H1 (cell line): Measurements from ENCODE around the gene CDC42BPB. TPM values are rescaled to one million over a fixed set of nuclear protein-coding genes. Genes with fewer than 3 reads are reported as not detected.

ENCODE experiments used
- CTCF ChIA-PET: fragments of 300-600 bp; sonication (Branson Sonifier 250); formaldehyde crosslinking; loops from one replicate; lab custom pipeline; 2021; ENCODE audit not compliant: partially characterized antibody; lab: Charles Lee
- POLR2A ChIA-PET: fragments of 300-600 bp; sonication (Branson Sonifier 250); formaldehyde crosslinking; loops from one replicate; lab custom pipeline; 2021; ENCODE audit warnings: inconsistent platforms; ENCODE audit not compliant: partially characterized antibody; lab: Charles Lee
- DNase-seq, 2 experiments: peaks; one replicate each; pipeline versions ENCODE4 v3.0.0 to v3.0.0-alpha.2; 2010 to 2022; ENCODE audit warnings: low spot score in 2 of 2, low read depth in 1 of 2, mixed read lengths in 1 of 2
- FAIRE-seq: peaks from 2 replicates; lab custom pipeline; 2011; peaks lifted over from hg19 to GRCh38; lab: Jason Lieb, UNC
- H2AFZ ChIP-seq: 2 replicates; pipeline ENCODE4 v1.8.1; 2012; ENCODE audit warnings: low read length, inconsistent platforms
- H2AK5ac ChIP-seq: 2 replicates; pipeline ENCODE4 v1.6.1; 2013; ENCODE audit warnings: low read depth, low read length
- H2BK120ac ChIP-seq: replicated peaks from 2 replicates; pipeline ENCODE3; 2013; ENCODE audit warnings: low read depth, low read length, inconsistent platforms
- H2BK12ac ChIP-seq: 2 replicates; pipeline ENCODE4 v1.6.1; 2013; ENCODE audit warnings: low read depth, low read length
- H2BK15ac ChIP-seq: 2 replicates; pipeline ENCODE4 v1.6.1; 2013; ENCODE audit warnings: low read length
- H2BK20ac ChIP-seq: 2 replicates; pipeline ENCODE4 v1.6.1; 2013; ENCODE audit warnings: low read length
- H2BK5ac ChIP-seq: 2 replicates; pipeline ENCODE4 v1.6.1; 2013; ENCODE audit warnings: low read depth, low read length
- H3K14ac ChIP-seq: 2 replicates; pipeline ENCODE4 v1.6.1; 2013; ENCODE audit warnings: inconsistent platforms; ENCODE audit not compliant: insufficient read length
- H3K18ac ChIP-seq: 2 replicates; pipeline ENCODE4 v1.6.1; 2013; ENCODE audit warnings: low read length; ENCODE audit errors: extremely low read depth
- H3K23ac ChIP-seq: 2 replicates; pipeline ENCODE4 v1.6.1; 2013; ENCODE audit warnings: inconsistent platforms; ENCODE audit not compliant: insufficient read length
- H3K23me2 ChIP-seq: 2 replicates; pipeline ENCODE4 v1.6.1; 2013; ENCODE audit warnings: low read depth, low read length
- H3K27ac ChIP-seq: 2 replicates; pipeline ENCODE4 v1.6.1; 2011; ENCODE audit warnings: low read depth, low read length, inconsistent platforms
- H3K27me3 ChIP-seq, 4 experiments: replicated peaks in 1 of 4; 1 replicate in 1 of 4; 2 replicates in 3 of 4; pipeline versions ENCODE4 v1.6.1 to v1.8.1; 2011 to 2013; ENCODE audit warnings: low read length in 3 of 4, mild to moderate bottlenecking in 3 of 4, inconsistent platforms in 2 of 4, mixed read lengths in 2 of 4, moderate library complexity in 1 of 4; ENCODE audit not compliant: control insufficient read depth in 3 of 4, insufficient read depth in 3 of 4; ENCODE audit errors: extremely low read depth in 1 of 4
- H3K36me3 ChIP-seq, 4 experiments: 2 replicates each; pipeline versions ENCODE4 v1.6.1 to v1.8.1; 2011 to 2013; ENCODE audit warnings: mild to moderate bottlenecking in 4 of 4, low read length in 3 of 4, moderate library complexity in 2 of 4, control low read depth in 1 of 4, inconsistent platforms in 1 of 4; ENCODE audit not compliant: insufficient read depth in 4 of 4, control insufficient read depth in 2 of 4
- H3K4ac ChIP-seq: replicated peaks from 2 replicates; pipeline ENCODE3; 2013; ENCODE audit warnings: low read length, low read depth, mixed read lengths, inconsistent platforms; ENCODE audit not compliant: insufficient read length
- H3K4me1 ChIP-seq, 4 experiments: replicated peaks in 1 of 4; 1 replicate in 1 of 4; 2 replicates in 3 of 4; pipeline versions ENCODE4 v1.6.1 to v1.8.1; 2011 to 2013; ENCODE audit warnings: low read length in 3 of 4, inconsistent platforms in 2 of 4, mixed read lengths in 1 of 4; ENCODE audit not compliant: insufficient read depth in 4 of 4, control insufficient read depth in 3 of 4
- H3K4me2 ChIP-seq, 2 experiments: 2 replicates each; pipeline versions ENCODE4 v1.6.1 to v1.8.1; 2011 to 2013; ENCODE audit warnings: low read depth in 2 of 2, low read length in 2 of 2, control low read depth in 1 of 2, inconsistent platforms in 1 of 2, mild to moderate bottlenecking in 1 of 2; ENCODE audit not compliant: insufficient read depth in 1 of 2
- H3K4me3 ChIP-seq, 4 experiments: fragments of 200-600, 300-600 bp in 1 of 4; sonication (generic), shearing (Covaris generic), sonication (Bioruptor Twin) in 1 of 4; 2 replicates each; pipeline versions ENCODE4 v1.5.1 to v1.8.1; 2011 to 2016; ENCODE audit warnings: low read length in 4 of 4, low read depth in 3 of 4, control low read depth in 2 of 4, inconsistent platforms in 2 of 4, mild to moderate bottlenecking in 2 of 4, mixed read lengths in 1 of 4, moderate library complexity in 1 of 4; ENCODE audit not compliant: insufficient read depth in 2 of 4; ENCODE audit errors: extremely low read depth in 1 of 4
- H3K56ac ChIP-seq: replicated peaks from 2 replicates; pipeline ENCODE3; 2013; ENCODE audit warnings: low read depth, mild to moderate bottlenecking, mixed read lengths, low read length, inconsistent platforms; ENCODE audit not compliant: insufficient read length
- H3K79me1 ChIP-seq: 2 replicates; pipeline ENCODE4 v1.6.1; 2013; ENCODE audit warnings: low read depth, low read length, control low read depth
- H3K79me2 ChIP-seq, 2 experiments: 2 replicates each; pipeline versions ENCODE4 v1.6.1 to v1.8.1; 2012 to 2013; ENCODE audit warnings: low read length in 2 of 2, mild to moderate bottlenecking in 2 of 2, inconsistent platforms in 1 of 2; ENCODE audit not compliant: insufficient read depth in 2 of 2, control insufficient read depth in 1 of 2
- H3K9ac ChIP-seq, 4 experiments: replicated peaks in 1 of 4; 1 replicate in 1 of 4; 2 replicates in 3 of 4; pipeline versions ENCODE4 v1.6.1 to v1.8.1; 2011 to 2013; ENCODE audit warnings: low read depth in 3 of 4, low read length in 3 of 4, control low read depth in 2 of 4, mild to moderate bottlenecking in 2 of 4, moderate library complexity in 2 of 4, inconsistent platforms in 1 of 4; ENCODE audit errors: extremely low read depth in 1 of 4
- H3K9me3 ChIP-seq, 2 experiments: 2 replicates each; pipeline versions ENCODE4 v1.6.1 to v1.8.1; 2012 to 2013; ENCODE audit warnings: mild to moderate bottlenecking in 2 of 2, moderate library complexity in 2 of 2, control low read depth in 1 of 2, inconsistent platforms in 1 of 2, low read depth in 1 of 2, low read length in 1 of 2, mixed read lengths in 1 of 2; ENCODE audit not compliant: insufficient read depth in 2 of 2
- H4K20me1 ChIP-seq, 2 experiments: replicated peaks in 1 of 2; 2 replicates each; pipeline versions ENCODE3 to v1.8.1; 2011 to 2013; ENCODE audit warnings: inconsistent platforms in 2 of 2, low read length in 2 of 2, mild to moderate bottlenecking in 1 of 2; ENCODE audit not compliant: insufficient read depth in 2 of 2, control insufficient read depth in 1 of 2
- H4K5ac ChIP-seq: 2 replicates; pipeline ENCODE4 v1.6.1; 2013; ENCODE audit warnings: low read length, low read depth, mixed read lengths, inconsistent platforms; ENCODE audit not compliant: insufficient read length
- H4K8ac ChIP-seq: 2 replicates; pipeline ENCODE4 v1.8.0; 2013; ENCODE audit warnings: mild to moderate bottlenecking, moderate library complexity, low read length, inconsistent platforms; ENCODE audit not compliant: insufficient read depth; ENCODE audit errors: extremely low read depth
- H4K91ac ChIP-seq: replicated peaks from 2 replicates; pipeline ENCODE3; 2013; ENCODE audit warnings: low read length, mixed read lengths, inconsistent platforms; ENCODE audit not compliant: insufficient read length
- ASH2L ChIP-seq: fragments of 200-600, 300-600 bp; sonication (generic); IDR thresholded peaks from one replicate; pipeline ENCODE4 v1.7.1; 2017; ENCODE audit warnings: low read length
- BACH1 ChIP-seq: IDR thresholded peaks from 2 replicates; pipeline ENCODE4 v1.6.1; 2012; ENCODE audit warnings: low read length, improper control_type of control experiment
- HDAC6 ChIP-seq: IDR thresholded peaks from one replicate; pipeline ENCODE4 v1.7.1; 2012; ENCODE audit warnings: low read depth, mild to moderate bottlenecking, inconsistent platforms, low read length, moderate library complexity
- JUN ChIP-seq: IDR thresholded peaks from 2 replicates; pipeline ENCODE4 v1.6.1; 2011; ENCODE audit warnings: low read depth, mild to moderate bottlenecking, improper control_type of control experiment, low read length
- MAFK ChIP-seq: IDR thresholded peaks from 2 replicates; pipeline ENCODE4 v1.6.1; 2012; ENCODE audit warnings: low read depth, mild to moderate bottlenecking, improper control_type of control experiment, low read length
- SIRT6 ChIP-seq: IDR thresholded peaks from one replicate; pipeline ENCODE4 v1.7.1; 2012; ENCODE audit warnings: low read length, inconsistent platforms
- SIX5 ChIP-seq: IDR thresholded peaks from 2 replicates; pipeline ENCODE4 v1.6.1; 2011; ENCODE audit warnings: mild to moderate bottlenecking, low read depth, low read length
- SP1 ChIP-seq: IDR thresholded peaks from 2 replicates; pipeline ENCODE4 v1.6.1; 2011; ENCODE audit warnings: low read depth, low read length
- SUZ12 ChIP-seq: fragments of 200-600 bp; sonication (generic); IDR thresholded peaks from 2 replicates; pipeline ENCODE4 v1.6.1; 2012; ENCODE audit warnings: mild to moderate bottlenecking, inconsistent platforms, low read length, moderate library complexity, mixed read lengths
- TBP ChIP-seq: IDR thresholded peaks from 2 replicates; pipeline ENCODE4 v1.6.1; 2011; ENCODE audit warnings: low read depth, low read length, improper control_type of control experiment
- YY1 ChIP-seq: IDR thresholded peaks from 2 replicates; pipeline ENCODE4 v1.6.1; 2011; ENCODE audit warnings: low read depth, mild to moderate bottlenecking, low read length
- WGBS, 2 experiments: shearing (Covaris generic) in 1 of 2; methylation state at CpG; one replicate each; pipeline versions ENCODE4 v1.1.6 to v1.1.7; 2013 to 2015; ENCODE audit warnings: low lambda C conversion rate in 2 of 2, mixed read lengths in 2 of 2, inconsistent platforms in 1 of 2, low coverage in 1 of 2, missing lambda C conversion rate in 1 of 2; ENCODE audit not compliant: insufficient replicate concordance in 2 of 2, insufficient coverage in 1 of 2, insufficient read length in 1 of 2; ENCODE audit errors: extremely low coverage in 1 of 2, missing lambda C conversion rate in 1 of 2; 5-methylcytosine and 5-hydroxymethylcytosine counted together
- polyA plus RNA-seq, 7 experiments: library from polyadenylated mRNA; depleted of rRNA in 3 of 7; stranded (reverse) in 5 of 7; unstranded in 2 of 7; fragments of >200 nt in 5 of 7; fragments of 200-250 nt in 2 of 7; gene quantifications; 1 replicate in 5 of 7; 2 replicates in 1 of 7; 4 replicates in 1 of 7; pipeline versions ENCODE4 v1.2.1 to v1.2.3, GENCODE V29; 2011 to 2013; ENCODE audit warnings: missing spikeins in 2 of 7, mixed read lengths in 2 of 7
- total RNA-seq: library from RNA; stranded (reverse); fragmentation: NEBNext Ultra II Directional; extraction: Animal tissue kit (Norgen Biotek cat#: 25700); gene quantifications from 2 replicates; pipeline ENCODE4 v1.2.1, GENCODE V29; 2021
- TF ChIP-seq, protein P1 (sequence below), 3 experiments: IDR thresholded peaks; 1 replicate in 2 of 3; 2 replicates in 1 of 3; pipeline versions ENCODE4 v1.5.1 to v1.6.1; 2011; ENCODE audit warnings: low read length in 3 of 3, mild to moderate bottlenecking in 3 of 3, inconsistent platforms in 2 of 3, low read depth in 1 of 3, moderate library complexity in 1 of 3; ENCODE audit not compliant: insufficient read depth in 1 of 3; ENCODE audit errors: control extremely low read depth in 1 of 3

The CDC42BPB gene
- total and polyA plus RNA-seq, 2 of the 8 experiments (the other 6 are each of a cell fraction or from before 2014, with no cell fraction given): 51.2 to 88.2 TPM

DNA sequence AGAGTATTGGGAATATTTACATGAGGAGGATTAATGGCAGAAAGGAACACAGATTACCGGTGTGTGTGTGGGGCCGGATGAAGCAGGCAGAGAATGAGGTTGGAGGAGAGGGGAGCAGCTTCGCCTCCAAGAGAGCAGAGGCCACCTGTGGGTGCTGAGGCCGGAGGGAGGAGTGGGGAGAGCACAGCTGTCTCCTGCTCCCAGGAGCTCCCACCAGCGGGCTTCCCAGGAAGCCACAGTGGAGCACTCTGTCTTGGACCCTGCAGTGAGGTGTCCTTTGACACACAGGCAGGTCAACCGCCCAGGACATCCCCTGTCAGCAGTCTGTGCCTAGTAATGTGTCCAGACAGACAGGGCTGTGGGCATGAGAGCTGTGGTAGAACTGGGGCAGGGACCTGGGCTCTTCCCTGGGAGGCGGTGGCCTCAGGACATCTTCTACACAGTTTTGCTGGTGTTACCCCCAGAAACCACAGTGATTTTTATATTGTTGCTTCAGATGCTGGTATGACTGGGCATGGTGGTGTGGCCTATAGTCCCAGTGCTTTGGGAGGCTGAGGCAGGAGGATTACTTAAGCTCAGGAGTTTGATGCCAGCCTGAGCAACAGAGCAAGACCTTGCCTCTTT is 153.3 kb downstream of the CDC42BPB start:
- Histone ChIP-seq H3K9me3 (peaks cover 3 to 15% of the 10 kb centered on the region in 2 experiments; a peak in 2 of 4 replicates), H3K9ac (no peak overlapping the region), H3K4me1 (no peaks in the 10 kb centered on the region), H2AFZ (no peak overlapping the region), H3K79me1 (no peaks in the 10 kb centered on the region), H2BK15ac (no peak overlapping the region), H3K18ac (no peak overlapping the region), H3K56ac (no peak overlapping the region), H3K27me3 (no peaks in the 10 kb centered on the region), H2BK120ac (no peak overlapping the region), H3K4me3 (no peak overlapping the region), H4K5ac (no peak overlapping the region), H4K20me1 (peaks cover 2 to 3% of the 10 kb centered on the region in 2 experiments), H4K8ac (no peak overlapping the region), H3K36me3 (peaks cover 0 to 21% (median 7%) of the 10 kb centered on the region in 4 experiments; a peak in 3 of 8 replicates), H2BK5ac (no peak overlapping the region), H3K4ac (no peak overlapping the region), H4K91ac (no peak overlapping the region), H3K4me2 (no peak overlapping the region), H2BK20ac (no peak overlapping the region), H2BK12ac (no peak overlapping the region), H3K23me2 (no peaks in the 10 kb centered on the region), H3K14ac (no peak overlapping the region), H3K23ac (no peak overlapping the region), H2AK5ac (no peak overlapping the region), H3K79me2 (no peaks in the 10 kb centered on the region), H3K27ac (no peak overlapping the region)
- FAIRE-seq (no peak), DNase-seq (no peak)
- POLR2A ChIA-PET: no interaction called here
- 91% methylated on average over 7 of the region's 7 CpGs; no CpG with 5 or more reads in 1 of the 2 experiments for WGBS, 2 experiments
- CTCF ChIA-PET: interaction anchor here (1.5 kb wide), 1 partner anchor 13 kb away, joined by 6 read pairs; no protein-coding TSS in a partner anchor
- TF ChIP-seq SIX5 (no peak), BACH1 (no peak), ASH2L (no peak), MAFK (no peak), SP1 (no peak), SUZ12 (no peak), HDAC6 (no peak), YY1 (no peak), TBP (no peak), SIRT6 (no peak), JUN (no peak)
- TF ChIP-seq, protein P1, sequence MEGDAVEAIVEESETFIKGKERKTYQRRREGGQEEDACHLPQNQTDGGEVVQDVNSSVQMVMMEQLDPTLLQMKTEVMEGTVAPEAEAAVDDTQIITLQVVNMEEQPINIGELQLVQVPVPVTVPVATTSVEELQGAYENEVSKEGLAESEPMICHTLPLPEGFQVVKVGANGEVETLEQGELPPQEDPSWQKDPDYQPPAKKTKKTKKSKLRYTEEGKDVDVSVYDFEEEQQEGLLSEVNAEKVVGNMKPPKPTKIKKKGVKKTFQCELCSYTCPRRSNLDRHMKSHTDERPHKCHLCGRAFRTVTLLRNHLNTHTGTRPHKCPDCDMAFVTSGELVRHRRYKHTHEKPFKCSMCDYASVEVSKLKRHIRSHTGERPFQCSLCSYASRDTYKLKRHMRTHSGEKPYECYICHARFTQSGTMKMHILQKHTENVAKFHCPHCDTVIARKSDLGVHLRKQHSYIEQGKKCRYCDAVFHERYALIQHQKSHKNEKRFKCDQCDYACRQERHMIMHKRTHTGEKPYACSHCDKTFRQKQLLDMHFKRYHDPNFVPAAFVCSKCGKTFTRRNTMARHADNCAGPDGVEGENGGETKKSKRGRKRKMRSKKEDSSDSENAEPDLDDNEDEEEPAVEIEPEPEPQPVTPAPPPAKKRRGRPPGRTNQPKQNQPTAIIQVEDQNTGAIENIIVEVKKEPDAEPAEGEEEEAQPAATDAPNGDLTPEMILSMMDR (IDR thresholded peaks at IDR 0.05; ENCODE audit: control extremely low read depth in 1 of 3, insufficient read depth in 1 of 3, low read depth in 1 of 3, low read length in 3 of 3): no peak
